AG09309 (cell line): ENCODE measurements around the gene MYO16.
A peak's percentile ranks its signal among the peaks of the same experiment; 100 is the strongest.

Source experiments
- DNase-seq: peaks from one replicate; pipeline ENCODE4 v3.0.0-alpha.2; 2010; ENCODE audit warnings: low read depth
- H3K4me3 ChIP-seq: 2 replicates; pipeline ENCODE4 v1.5.1; 2011; ENCODE audit warnings: mild to moderate bottlenecking, low read depth, low read length, moderate library complexity; ENCODE audit not compliant: control insufficient read depth
- TF ChIP-seq, protein P1 (sequence below): IDR thresholded peaks from 2 replicates; pipeline ENCODE4 v1.5.1; 2011; ENCODE audit warnings: mild to moderate bottlenecking, low read depth, low read length, inconsistent platforms; ENCODE audit not compliant: insufficient read depth, control insufficient read depth; ENCODE audit errors: missing control alignments

Gene MYO16

GRCh38 chr13:108968566-108968965 lies 339.2 kb downstream of the MYO16 start:
- TF ChIP-seq, protein P1, sequence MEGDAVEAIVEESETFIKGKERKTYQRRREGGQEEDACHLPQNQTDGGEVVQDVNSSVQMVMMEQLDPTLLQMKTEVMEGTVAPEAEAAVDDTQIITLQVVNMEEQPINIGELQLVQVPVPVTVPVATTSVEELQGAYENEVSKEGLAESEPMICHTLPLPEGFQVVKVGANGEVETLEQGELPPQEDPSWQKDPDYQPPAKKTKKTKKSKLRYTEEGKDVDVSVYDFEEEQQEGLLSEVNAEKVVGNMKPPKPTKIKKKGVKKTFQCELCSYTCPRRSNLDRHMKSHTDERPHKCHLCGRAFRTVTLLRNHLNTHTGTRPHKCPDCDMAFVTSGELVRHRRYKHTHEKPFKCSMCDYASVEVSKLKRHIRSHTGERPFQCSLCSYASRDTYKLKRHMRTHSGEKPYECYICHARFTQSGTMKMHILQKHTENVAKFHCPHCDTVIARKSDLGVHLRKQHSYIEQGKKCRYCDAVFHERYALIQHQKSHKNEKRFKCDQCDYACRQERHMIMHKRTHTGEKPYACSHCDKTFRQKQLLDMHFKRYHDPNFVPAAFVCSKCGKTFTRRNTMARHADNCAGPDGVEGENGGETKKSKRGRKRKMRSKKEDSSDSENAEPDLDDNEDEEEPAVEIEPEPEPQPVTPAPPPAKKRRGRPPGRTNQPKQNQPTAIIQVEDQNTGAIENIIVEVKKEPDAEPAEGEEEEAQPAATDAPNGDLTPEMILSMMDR = no peak
- no peak overlapping the region for H3K4me3 ChIP-seq
- DNase-seq = no peak

DNA sequence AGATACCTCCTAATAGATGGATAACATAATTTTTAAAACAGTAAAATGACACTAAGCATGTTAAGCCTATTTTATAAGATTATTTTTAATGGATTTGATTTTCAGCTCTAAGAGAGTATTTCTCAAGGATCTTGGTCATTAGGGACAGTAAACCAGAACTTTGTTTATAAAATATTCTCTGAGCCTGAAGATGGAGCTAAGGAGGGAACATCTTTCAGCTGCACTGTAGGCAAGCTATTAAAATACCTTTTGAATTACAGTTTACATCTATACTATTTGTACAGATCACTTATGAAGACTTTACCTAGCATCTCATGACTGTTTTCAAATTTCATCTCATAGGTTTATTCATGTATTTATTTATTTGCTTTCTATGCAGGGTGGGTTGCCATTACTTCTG lies 345.3 kb downstream of the MYO16 start:
- DNase-seq = no peak
- no peak overlapping the region for H3K4me3 ChIP-seq
- TF ChIP-seq, protein P1 = no peak

GRCh38 chr13:108980237-108980636 lies 350.8 kb downstream of the MYO16 start:
- no peak overlapping the region for H3K4me3 ChIP-seq
- TF ChIP-seq, protein P1 = no peak
- DNase-seq = no peak

DNA sequence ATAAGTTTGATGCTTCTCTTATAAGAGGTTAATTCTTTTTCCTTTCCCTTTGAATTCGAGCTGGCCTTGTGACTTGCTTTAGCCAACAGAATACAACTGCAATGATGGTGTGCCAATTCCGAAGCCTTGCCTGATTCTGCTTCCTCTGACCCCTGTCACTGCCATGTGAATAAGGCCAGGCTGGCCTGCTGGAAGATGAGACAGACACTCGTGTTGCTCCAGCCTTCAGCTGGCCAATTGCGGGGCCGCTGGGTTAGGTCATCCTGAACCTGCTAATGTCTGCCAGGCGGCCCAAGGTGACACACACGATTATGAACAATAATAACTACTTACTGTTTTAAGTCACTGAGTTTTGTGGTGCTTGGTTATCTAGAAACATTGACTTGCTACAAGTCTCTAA lies 352.0 kb downstream of the MYO16 start:
- H3K4me3 ChIP-seq = no peak overlapping the region
- no peak for DNase-seq
- TF ChIP-seq, protein P1 = no peak

GRCh38 chr13:108983273-108983672 lies 353.9 kb downstream of the MYO16 start:
- H3K4me3 ChIP-seq = no peak overlapping the region
- no peak for DNase-seq
- TF ChIP-seq, protein P1 = no peak

GRCh38 chr13:108984251-108984920 lies 355.0 kb downstream of the MYO16 start:
- TF ChIP-seq, protein P1 = no peak
- no peak overlapping the region for H3K4me3 ChIP-seq
- DNase-seq = no peak

GRCh38 chr13:108985166-108985565 lies 355.8 kb downstream of the MYO16 start:
- H3K4me3 ChIP-seq = peak overlapping the region; percentile 25
- TF ChIP-seq, protein P1 = no peak
- DNase-seq = peak; percentile 54
